Kidney epithelial cell (primary cell): ENCODE measurements around the gene MC3R. TPM values are rescaled to one million over a fixed set of nuclear protein-coding genes. Genes with fewer than 3 reads are reported as not detected.

ENCODE experiments used
- DNase-seq: peaks from one replicate; pipeline ENCODE4 v3.0.0-alpha.2; 2010; ENCODE audit warnings: low read depth
- H3K27me3 ChIP-seq: 2 replicates; pipeline ENCODE4 v1.6.0; 2011; ENCODE audit warnings: low read length; ENCODE audit not compliant: control insufficient read depth, insufficient read depth
- H3K36me3 ChIP-seq: 2 replicates; pipeline ENCODE4 v1.5.1; 2011; ENCODE audit warnings: low read length; ENCODE audit not compliant: control insufficient read depth, insufficient read depth
- H3K4me3 ChIP-seq: 2 replicates; pipeline ENCODE4 v1.5.1; 2011; ENCODE audit warnings: low read depth, mild to moderate bottlenecking, control low read depth, low read length
- total RNA-seq: library from RNA; depleted of rRNA; stranded (reverse); fragments of >200 nt; gene quantifications from 2 replicates; pipeline ENCODE4 v1.2.3, GENCODE V29; 2015
- TF ChIP-seq, protein P1 (sequence below): IDR thresholded peaks from 2 replicates; pipeline ENCODE4 v1.5.1; 2011; ENCODE audit warnings: mild to moderate bottlenecking, moderate library complexity, low read length, control low read depth, inconsistent platforms; ENCODE audit not compliant: insufficient read depth, poor library complexity, severe bottlenecking

The MC3R gene
- total RNA-seq, 1 donor from 2014 or later: not detected

- no peaks in the 10 kb centered on the region for H3K36me3 ChIP-seq
- TF ChIP-seq, protein P1, sequence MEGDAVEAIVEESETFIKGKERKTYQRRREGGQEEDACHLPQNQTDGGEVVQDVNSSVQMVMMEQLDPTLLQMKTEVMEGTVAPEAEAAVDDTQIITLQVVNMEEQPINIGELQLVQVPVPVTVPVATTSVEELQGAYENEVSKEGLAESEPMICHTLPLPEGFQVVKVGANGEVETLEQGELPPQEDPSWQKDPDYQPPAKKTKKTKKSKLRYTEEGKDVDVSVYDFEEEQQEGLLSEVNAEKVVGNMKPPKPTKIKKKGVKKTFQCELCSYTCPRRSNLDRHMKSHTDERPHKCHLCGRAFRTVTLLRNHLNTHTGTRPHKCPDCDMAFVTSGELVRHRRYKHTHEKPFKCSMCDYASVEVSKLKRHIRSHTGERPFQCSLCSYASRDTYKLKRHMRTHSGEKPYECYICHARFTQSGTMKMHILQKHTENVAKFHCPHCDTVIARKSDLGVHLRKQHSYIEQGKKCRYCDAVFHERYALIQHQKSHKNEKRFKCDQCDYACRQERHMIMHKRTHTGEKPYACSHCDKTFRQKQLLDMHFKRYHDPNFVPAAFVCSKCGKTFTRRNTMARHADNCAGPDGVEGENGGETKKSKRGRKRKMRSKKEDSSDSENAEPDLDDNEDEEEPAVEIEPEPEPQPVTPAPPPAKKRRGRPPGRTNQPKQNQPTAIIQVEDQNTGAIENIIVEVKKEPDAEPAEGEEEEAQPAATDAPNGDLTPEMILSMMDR: no peak
Measured at GRCh38 chr20:56237335-56237734, 11.2 kb upstream of the MC3R start.

GRCh38 chr20:56244259-56244658 is 4.3 kb upstream of the MC3R start:
- TF ChIP-seq, protein P1: no peak
- DNase-seq: no peak
- Histone ChIP-seq H3K27me3 (no peaks in the 10 kb centered on the region), H3K36me3 (no peaks in the 10 kb centered on the region), H3K4me3 (no peak overlapping the region)

More at GRCh38 chr20:56237335-56237734, 11.2 kb upstream of the MC3R start:
- no peak for DNase-seq
- Histone ChIP-seq H3K4me3 (no peak overlapping the region), H3K27me3 (no peaks in the 10 kb centered on the region)

GRCh38 chr20:56245761-56246160 is 2.8 kb upstream of the MC3R start:
- DNase-seq: no peak
- Histone ChIP-seq H3K36me3 (no peaks in the 10 kb centered on the region), H3K4me3 (no peak overlapping the region), H3K27me3 (no peaks in the 10 kb centered on the region)
- TF ChIP-seq, protein P1: no peak

DNA sequence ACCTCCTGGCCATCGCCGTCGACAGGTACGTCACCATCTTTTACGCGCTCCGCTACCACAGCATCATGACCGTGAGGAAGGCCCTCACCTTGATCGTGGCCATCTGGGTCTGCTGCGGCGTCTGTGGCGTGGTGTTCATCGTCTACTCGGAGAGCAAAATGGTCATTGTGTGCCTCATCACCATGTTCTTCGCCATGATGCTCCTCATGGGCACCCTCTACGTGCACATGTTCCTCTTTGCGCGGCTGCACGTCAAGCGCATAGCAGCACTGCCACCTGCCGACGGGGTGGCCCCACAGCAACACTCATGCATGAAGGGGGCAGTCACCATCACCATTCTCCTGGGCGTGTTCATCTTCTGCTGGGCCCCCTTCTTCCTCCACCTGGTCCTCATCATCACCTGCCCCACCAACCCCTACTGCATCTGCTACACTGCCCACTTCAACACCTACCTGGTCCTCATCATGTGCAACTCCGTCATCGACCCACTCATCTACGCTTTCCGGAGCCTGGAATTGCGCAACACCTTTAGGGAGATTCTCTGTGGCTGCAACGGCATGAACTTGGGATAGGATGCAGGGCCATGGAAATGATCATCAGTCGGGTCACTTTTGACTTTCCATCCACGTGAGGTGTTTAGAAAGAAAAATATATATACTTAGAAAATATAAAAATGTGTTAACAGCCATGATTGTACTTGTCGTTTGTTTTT is 868 bp downstream of the MC3R start:
- Histone ChIP-seq H3K36me3 (no peaks in the 10 kb centered on the region), H3K4me3 (no peak overlapping the region), H3K27me3 (no peaks in the 10 kb centered on the region)
- TF ChIP-seq, protein P1: peak; percentile 43
- DNase-seq: no peak

DNA sequence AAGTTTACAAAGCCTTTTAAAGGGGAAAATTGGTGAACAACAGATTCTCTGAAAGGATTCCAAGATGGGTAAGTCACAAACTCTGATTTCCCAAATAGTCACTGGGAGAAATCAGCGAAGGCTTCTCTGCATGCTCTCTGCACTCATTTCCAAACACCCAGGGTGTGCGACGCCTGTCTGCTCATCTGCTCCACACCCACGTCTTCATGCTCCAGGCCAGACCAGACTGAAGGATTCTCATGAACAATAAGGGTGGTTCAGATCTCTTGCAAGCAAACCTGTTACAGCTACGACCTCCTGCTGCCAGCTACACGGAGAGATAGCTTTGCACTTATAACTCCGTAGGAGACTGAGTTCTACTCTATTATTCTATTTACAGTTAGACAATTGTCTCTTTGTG is 1.4 kb downstream of the MC3R start:
- TF ChIP-seq, protein P1: no peak

GRCh38 chr20:56257604-56258003 is 9.1 kb downstream of the MC3R start:
- H3K27me3 ChIP-seq: no peaks in the 10 kb centered on the region
- H3K36me3 ChIP-seq: no peaks in the 10 kb centered on the region
- no peak for DNase-seq
- no peak overlapping the region for H3K4me3 ChIP-seq
- TF ChIP-seq, protein P1: no peak

More for the DNA sequence above, 1.4 kb downstream of the MC3R start:
- DNase-seq: no peak
- no peak overlapping the region for H3K4me3 ChIP-seq
- H3K27me3 ChIP-seq: no peaks in the 10 kb centered on the region
- H3K36me3 ChIP-seq: no peaks in the 10 kb centered on the region
